Measurements from ENCODE around the gene KRTAP10-1. TPM values are rescaled to one million over a fixed set of nuclear protein-coding genes. Genes with fewer than 3 reads are reported as not detected.

Gene KRTAP10-1
- total RNA-seq, 1 experiment from 2014 or later, result not detected

DNA sequence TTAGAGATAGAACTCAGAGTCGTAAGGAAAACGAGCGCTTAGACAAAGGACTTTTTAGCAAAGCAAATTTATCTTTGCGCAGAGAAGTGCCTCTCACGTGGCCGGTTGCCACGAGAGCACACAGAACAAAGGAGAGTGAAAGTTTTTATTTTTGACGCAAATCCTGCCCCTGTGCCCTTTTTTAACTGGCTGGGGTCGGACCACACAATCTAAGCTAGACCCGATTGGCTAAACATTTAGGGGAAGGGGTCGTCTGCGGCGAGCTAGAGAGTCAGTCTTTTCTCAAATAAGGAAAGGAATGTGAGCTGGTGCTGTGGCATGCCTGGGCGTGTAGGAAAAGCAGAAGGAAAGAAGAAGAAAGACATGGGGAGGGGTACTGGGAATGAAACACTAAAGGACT is 8.9 kb upstream of the KRTAP10-1 start:
- DNase-seq (ENCODE audit: low spot score), result no peak

DNA sequence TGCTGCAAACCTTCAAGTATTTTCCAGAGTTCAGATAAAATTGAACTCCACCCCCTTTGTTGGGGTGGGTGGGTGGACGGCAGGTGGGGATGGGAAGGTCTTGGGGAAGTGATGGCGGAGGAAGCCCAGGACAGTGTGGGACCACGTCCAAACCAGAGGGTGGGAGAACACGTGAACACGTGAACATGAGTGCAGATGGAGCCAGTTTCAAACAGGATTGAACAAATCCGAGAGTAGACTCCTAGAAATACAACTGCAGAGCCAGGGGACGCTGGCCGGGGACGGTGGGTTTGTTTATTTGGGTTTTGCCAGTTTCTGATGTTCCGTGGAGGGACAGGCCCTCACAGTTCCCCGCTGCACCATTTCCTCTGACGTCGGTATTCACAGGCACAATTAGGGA is 8.4 kb upstream of the KRTAP10-1 start:
- DNase-seq (ENCODE audit: low spot score), result no peak

DNA sequence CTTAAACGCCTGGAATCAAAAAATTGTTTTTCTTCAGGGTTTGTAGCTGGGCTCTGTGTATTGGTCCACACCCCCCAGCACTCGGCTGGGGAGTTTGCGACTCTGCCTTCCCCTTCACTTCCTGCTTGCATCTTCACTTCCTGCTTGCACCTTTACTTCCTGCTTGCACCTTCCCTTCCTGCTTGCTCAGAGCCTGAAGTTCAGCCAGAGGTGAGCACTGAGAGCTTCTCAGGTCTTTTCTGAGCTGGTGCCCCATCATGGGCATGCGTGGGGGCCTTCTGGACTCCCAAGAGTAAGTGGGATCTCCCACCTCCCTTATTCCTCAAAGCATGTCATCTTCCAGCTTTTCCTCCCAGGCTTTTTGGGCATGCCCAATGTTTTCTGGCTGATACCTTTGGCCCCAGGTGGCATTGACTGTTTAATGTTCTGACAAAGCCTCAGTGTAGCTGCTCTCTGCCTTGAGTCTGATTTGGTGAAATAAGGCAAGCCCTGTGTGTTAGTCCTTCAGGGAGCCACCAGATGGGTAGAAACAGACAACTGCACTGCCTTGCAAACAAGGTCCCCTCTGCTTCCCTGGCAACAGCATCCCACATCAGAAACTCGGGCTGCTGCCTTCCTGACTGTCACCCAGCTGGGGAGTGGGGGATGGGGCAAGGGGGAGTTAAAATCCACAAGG is 7.8 kb upstream of the KRTAP10-1 start:
- no peak for DNase-seq (ENCODE audit: low spot score)

DNA sequence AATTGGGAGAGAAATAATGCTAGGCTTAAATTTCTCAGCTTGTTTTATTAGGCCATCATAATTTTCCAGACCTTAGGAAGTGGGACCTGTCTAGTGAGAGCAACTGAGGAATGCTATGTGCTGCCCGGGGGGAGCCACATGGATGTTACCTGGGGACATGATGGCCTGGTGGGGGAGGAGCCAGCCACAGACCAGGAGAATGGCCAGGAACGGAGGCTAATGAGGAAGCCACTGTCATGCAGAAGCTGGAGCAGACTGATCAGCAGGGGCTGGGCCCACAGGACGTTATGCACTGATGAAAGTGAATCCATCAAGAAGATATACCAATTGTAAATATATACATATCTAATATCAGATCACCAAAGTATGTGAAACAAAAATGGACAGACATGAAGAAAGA is 4.6 kb upstream of the KRTAP10-1 start:
- no peak for DNase-seq (ENCODE audit: low spot score)

DNA sequence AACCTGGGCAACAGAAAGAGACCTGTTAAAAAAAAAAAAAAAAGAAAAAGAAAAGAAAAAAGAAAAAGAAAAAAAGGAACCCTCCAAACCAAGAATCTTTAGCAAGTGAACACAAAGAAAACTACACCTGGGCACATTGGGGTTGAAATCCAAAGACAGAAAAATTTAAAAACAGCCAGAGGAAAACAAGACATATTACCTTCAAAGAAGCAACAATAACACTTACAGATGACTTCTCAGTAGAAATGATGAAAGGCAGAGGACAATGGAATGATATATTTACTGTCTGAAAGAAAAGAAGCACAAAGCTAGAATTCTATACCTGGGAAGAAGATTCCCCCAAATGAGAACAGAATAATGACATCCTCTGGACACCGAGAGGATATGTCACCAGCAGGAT is 2.7 kb upstream of the KRTAP10-1 start:
- no peak for DNase-seq (ENCODE audit: low spot score)

DNA sequence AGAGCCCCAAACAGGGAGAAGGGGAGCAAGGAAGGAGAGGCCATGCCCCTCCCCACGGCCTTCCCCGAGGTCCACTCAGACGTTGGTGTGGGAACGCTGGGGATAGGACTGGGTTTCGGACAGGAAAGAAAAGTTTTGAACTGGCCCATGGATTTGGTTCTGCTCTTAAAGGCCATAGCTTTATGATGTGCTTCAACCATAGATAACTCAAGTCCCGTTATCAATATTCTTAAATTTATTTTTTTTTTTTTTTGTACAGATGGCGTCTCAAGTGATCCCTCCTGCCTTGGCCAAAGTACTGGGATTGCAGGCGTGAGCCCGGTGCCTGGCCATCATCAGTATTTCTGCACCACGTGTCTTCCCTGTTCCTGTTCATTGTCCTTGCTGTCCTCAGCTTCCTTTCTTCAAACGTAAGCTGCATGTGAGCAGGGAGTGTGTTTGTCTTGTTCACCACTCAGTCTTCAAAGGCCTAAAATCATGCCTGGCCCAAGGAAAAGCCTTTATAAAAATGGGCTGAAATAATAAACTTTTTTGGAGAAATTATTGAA is 820 bp upstream of the KRTAP10-1 start:
- DNase-seq (ENCODE audit: low spot score), result no peak

DNA sequence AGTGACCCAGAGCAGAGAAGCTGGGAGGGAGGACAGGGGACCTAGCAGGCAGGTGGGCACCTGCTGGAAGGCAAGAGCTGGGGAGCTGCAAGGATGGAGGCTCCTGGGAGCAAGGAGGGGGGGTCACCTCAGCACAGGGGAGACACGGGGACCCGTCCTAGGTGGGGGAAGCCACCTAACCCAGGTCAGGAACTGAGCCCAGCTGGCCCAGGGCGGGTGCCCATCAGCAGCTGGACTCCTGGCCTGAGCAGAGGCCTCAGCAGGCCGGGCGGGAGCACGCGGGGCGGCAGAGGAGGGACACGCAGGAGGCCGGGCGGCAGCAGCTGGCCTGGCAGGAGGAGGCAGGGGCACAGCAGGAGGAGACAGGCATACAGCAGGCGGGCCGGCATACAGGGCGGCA is 949 bp downstream of the KRTAP10-1 start:
- no peak for DNase-seq (ENCODE audit: low spot score)

DNA sequence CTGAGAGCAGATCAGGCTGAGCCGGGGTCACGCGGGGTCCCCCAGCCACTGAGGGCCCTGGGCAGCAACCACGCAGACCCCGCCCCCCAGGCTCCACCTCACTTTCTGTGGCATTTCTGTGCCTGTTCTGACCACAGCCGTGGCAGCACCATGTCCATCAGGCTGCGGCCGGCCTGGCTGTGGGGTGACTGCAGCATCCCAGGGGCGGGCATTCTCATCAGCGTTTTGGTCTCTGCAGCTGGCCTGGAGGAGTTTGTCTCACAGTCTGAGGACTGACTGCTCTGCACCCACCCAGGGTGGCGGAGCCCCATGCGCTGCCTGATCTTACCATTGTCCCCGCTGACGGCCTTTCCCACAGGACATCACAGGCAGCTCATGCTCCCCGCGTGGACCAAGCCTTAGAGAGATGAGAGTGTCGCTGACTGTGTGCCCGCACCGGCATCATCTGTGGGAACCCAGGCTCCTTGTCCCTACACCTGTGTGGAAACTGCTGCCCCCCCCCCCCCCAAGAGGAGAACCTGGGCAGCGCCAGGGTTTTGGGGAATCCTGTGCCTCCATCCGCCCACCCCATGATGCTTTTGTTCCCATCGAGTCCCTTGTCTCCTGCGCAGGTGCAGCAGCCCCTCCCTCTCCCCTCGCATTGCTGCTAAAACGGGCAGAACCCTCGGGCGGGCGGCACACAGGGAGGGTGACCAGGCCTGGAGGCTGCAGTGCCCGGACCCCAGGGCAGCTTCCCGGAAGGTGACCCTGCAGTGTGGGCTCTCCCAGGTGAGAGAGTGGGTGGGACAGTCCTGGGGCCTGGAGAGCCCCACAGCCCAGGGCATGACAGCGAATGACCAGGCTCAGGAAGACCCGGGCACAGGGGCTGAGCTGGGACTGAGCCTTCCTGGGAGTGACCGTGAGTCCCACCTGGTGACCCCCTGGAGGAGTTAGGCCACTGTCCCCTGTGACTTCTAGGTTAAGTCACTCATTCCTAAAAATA is 1.8 kb downstream of the KRTAP10-1 start:
- no peak for DNase-seq (ENCODE audit: low spot score)

DNA sequence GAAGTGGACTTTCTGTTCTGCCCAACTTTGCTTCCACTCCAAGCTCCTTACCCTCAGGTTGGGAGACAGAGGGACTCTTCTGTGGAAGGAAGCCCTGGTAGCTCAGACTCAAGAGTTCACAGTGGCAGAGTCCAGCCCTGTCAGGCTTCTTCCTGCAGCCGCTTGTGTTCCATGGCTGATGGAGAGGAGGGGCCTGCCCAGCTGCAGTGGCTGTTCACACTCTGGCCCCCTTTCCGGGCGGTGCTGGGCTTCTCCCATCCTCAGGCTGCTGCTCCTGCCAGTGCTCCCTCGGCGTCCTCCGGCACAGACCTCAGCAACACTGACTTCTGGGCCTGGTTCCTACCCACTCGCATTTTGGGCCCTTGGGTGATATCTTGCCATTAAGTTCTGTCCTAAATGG is 4.0 kb downstream of the KRTAP10-1 start:
- no peak for DNase-seq (ENCODE audit: low spot score)

DNA sequence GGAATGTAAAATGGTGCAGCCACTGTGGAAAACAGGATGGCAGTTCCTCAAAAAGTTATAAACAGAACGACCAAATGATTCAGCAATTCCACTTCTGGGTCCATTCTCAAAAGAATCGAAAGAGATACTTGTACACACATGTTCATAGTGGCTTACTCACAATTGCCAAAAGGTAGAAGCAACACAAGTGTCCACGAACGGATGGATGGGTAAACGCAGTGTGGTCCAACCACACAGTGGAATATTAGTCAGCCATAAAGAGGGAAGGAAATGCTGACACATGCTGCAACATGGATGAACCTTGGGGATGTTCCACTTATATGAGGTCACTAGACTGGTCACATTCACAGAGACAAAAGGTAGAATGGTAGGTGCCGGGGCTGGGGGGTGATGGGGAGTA is 5.3 kb downstream of the KRTAP10-1 start:
- no peak for DNase-seq (ENCODE audit: low spot score)

DNA sequence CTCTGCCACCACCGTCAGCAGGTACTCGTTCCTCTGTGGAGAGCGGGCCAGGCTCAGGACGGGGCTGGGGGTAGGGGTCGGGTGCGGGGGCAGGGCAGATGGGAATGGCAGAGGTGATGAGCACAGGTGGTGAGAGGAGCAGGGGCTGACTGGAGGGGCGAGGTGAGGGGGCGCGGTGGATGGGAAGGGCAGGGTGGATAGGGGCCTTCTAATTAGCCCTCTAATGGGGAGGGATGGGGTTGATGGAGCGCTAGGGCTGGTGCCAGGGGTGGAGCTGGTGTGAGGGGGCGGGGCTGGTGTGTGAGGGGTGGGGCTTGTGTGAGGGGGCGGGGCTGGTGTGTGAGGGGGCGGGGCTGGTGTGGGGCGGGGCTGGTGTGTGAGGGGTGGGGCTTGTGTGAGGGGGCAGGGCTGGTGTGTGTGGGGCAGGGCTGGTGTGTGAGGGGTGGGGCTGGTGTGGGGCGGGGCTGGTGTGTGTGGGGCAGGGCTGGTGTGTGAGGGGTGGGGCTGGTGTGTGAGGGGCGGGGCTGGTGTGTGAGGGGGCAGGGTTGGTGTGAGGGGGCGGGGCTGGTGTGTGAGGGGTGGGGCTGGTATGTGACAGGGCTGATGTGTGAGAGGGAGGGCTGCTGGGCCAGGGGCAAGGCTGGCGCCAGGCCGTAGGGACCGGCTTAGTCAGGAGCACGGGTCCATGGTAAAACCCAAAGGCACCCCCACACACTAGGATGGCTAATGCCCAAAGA is 5.9 kb downstream of the KRTAP10-1 start:
- no peak for DNase-seq (ENCODE audit: low spot score)

DNA sequence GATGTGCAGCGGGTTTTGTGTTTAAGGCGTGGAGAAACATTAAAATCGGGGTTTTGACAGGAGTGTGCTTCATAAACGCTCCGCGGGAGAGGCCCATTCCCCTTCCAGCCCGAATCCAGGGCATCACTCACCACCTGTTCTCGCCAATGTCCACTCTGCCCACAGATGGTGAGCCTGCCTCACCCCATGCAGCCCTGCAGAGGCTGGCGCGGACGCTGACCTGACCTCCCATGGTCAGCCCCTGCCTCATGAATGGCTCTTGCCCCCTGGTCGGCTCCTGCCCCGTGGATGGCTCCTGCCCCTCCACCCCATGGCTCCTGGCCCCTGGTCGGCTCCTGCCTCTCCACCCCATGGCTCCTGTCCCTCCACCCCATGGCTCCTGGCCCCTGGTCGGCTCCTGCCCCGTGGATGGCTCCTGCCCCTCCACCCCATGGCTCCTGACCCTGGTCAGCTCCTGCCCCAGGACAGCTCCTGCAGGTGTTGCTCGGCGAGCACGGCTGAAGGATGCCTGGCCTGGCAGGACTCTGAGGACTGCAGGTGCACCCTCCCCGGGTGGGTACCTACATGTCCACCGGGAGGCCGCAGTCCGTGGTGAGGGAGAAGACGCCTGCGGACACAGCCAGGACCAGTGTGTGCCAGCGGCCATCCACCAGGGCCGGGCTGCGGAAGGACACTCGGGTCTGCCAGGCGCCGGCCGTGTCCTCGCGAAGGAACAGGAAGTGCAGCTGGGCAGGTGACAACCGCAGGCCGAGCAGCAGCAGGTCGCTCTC is 6.7 kb downstream of the KRTAP10-1 start:
- no peak for DNase-seq (ENCODE audit: low spot score)

DNA sequence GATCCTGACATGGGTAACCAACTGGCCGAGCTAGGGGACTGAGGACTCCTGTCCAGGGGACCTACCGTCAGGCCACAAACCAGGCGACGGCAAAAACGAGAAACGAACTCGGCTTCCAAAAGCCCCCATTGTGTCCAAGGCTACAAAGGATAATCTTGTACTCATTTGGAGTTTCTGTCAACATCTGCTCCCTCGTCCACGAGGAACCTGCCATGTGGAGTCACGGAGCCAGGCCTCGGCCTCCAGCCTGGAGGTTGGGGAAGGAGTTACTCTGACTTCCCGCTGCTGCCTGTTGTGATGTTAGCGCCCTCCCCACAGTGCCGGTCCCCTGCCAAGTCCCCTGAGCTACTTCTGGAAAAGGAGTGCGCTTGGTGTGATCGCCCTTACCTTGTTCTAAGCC is 7.3 kb downstream of the KRTAP10-1 start:
- DNase-seq (ENCODE audit: low spot score), result no peak

DNA sequence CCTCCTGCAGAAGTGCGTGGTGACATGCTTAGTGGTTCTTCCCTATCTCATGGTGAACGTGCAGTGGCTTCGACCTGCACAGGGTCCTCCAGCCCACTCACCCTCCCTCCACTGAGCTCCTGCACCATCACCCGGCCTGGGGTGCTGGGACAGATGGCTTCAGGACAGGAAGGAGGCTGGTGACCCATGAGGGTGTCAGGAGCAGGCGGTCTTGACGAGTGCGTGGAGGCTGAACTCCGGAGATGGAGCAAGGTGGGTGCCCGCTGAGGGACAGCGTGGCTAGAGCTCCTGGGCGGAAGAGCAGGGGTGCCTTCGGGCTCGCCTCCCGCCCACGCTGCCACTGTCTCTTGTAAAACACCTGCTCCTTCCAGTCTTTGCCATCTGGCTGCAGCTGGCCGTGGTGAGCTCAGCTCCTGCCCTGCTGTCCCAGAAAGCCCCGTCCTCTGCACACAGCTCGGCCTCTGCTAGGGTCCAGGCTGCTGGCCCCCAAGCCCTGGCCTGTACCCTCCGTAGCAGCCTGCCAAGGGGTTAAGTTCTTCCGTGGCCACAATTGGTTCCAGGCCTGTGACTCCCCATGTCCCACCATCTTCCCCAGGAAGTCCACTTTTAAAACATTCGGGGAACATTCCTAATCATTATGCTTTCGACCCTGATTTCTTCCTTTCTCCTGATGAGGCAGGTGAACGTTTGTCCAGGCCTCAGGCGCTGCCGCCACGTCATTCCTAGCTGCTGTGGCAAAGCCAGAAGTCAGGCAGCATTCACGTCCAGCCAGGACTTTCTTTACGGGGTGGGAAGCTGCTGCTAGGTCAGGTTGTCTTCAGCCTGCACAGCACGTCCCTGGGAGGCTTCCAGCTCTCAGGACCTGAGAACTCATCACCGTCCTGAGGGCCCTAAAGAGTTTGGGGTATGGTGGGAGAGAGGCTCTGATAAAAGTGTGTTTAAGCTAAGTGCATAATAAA is 8.1 kb downstream of the KRTAP10-1 start:
- no peak for DNase-seq (ENCODE audit: low spot score)

DNA sequence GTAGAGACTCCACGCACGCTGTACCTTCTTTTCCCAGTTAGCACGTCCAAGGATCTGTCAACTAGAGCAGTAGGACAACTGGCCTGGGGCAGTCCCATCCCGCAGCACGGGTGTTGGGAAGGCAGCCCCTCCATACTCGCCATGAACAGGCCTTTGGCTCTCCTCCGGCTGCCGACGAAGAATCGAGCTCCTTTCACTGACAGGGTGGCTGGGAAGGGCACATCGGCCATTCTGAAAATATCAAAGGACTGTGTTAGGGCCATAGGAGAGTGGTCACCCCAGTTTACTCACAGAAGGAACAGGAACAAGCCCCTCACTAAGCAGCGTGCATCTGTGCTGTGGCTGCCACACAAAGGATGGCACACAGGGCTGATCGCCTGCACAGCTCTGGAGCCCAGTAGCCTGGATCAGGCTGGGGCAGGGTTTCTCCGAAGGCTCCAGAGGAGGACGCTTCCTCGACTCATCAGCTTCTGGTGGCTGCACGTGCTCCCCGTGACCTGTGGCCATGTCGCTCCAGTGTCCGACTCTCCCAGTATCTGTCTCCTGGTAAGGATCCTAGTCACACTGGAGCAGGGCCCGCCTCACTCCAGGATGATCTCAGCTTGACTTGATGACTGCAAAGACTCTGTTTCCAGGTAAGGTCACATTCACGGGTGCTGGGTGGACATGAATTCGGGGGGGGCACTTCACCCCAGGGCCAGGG is 8.9 kb downstream of the KRTAP10-1 start:
- DNase-seq (ENCODE audit: low spot score), result no peak

DNA sequence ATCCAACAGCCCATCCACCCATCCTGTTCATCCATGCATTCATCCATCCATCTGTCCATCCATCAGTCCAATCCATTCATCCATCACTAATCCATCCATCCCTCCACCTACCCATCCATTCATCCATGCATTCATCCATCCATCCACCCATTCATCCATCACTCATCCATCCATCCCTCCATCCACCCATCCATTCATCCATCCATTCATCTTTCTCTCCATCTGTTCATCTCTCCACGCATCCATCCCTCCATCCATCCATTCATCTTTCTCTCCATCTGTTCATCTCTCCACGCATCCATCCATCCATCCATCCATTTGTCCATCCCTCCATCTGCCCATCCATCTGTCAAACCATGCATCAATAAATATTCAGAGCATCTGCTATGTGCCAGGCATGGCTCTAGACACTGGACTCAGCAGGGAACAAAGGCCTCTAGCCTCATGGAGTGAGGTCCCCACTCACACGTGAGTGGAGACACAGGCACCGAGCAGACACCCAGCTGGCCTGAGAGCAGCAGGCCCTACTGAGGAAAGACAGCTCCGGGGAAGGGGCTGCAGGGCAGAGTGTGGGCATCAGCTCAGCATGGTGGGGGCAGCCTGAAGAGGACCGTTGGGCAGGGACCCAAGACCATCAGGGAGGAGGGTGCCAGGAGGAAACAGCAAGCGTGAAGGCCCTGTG is 9.6 kb downstream of the KRTAP10-1 start:
- no peak for DNase-seq (ENCODE audit: low spot score)

DNA sequence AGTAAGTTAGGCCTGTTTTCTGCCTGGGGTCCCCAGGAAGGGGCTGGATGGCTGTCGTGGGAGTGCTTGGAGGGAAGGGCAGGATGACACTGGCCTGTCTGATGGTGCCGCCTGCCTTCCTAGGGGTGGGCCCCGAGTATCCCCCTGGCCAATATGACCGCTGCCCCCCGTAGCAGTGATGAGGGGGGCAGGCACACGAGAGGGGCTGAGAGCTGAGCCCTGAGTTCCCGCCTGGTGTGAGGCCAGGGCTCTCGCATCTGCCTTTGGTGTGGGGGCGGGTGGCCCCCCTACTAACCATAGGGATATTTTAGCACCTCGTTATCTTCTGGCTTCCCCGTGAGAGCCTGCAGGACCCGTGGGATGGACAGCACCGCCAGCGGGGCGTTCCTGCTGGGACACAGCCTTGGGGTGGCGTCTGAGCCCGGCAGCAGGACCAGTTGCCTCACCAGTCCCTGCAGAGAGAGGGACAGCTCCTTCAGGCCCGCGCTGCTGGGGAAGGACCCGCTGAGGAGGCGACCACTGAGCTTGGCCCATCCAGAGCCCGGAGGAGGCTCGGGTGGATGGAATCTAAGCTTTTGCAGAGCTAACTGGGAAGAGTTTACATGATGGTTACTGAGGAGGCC is 10.4 kb downstream of the KRTAP10-1 start:
- DNase-seq (ENCODE audit: low spot score), result no peak

DNA sequence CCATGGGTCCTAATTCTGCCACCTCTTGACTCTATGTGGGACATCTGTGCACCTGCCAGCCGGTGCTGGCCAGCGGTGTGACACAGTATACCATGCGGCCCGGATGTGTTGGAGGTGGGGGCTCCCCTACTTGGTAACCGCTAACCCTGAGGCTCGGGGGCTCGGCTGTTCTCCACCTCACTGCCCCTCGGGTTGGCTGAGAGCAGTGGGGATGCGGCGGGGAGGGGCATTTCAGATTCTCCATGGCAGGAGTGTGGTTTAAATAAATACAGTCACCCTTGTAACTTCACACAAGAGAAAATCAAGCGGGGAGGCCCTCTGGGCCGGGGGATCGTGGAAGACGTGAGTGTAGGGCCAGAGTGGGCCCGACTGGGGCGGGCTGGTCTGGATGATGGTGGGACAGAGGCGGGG is 11.0 kb downstream of the KRTAP10-1 start:
- DNase-seq (ENCODE audit: low spot score), result no peak

DNA sequence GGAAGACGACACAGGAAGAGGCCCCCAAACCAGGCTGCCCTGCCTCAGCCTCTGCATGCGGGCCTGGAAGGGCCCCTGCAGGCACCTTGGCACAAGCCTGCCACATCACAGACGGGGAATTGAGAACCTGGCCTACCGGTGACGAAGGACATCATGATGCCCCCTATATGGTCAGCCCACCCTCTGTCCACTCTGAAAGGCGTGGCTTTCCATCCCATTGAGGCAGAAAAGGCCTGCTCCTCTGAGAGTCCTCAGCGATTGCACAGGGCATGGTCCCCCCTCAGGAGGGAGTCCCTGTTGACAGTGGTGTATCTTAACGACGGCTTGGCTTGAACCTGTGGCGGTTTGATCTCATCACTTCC is 11.4 kb downstream of the KRTAP10-1 start:
- DNase-seq (ENCODE audit: low spot score), result no peak
